WERI-Rb-1 (cell line): ENCODE data around the gene AP3M1.
"Not testable (repeated sequence)": the region's sequence is repeated elsewhere in the genome, so short reads cannot be mapped to it uniquely, and the experiment has no call there.

ENCODE experiments used
- DNase-seq: peaks from one replicate; pipeline ENCODE4 v3.0.0-alpha.2; 2020
- H3K27ac ChIP-seq: fragments of 250-450 bp; sonication (Bioruptor Pico); 2 replicates; pipeline ENCODE4 v1.5.1; 2020; ENCODE audit warnings: mild to moderate bottlenecking, moderate library complexity
- H3K27me3 ChIP-seq: fragments of 250-450 bp; sonication (Bioruptor Pico); 2 replicates; pipeline ENCODE4 v1.5.1; 2021; ENCODE audit warnings: mild to moderate bottlenecking, low read depth, moderate library complexity; ENCODE audit not compliant: insufficient read depth, severe bottlenecking
- H3K36me3 ChIP-seq: fragments of 250-450 bp; sonication (Bioruptor Pico); 2 replicates; pipeline ENCODE4 v1.5.1; 2020; ENCODE audit warnings: mild to moderate bottlenecking, moderate library complexity
- H3K4me3 ChIP-seq: 2 replicates; pipeline ENCODE4 v1.5.1; 2011; ENCODE audit warnings: low read depth, mild to moderate bottlenecking, control low read depth, low read length
- H3K9me3 ChIP-seq: fragments of 250-450 bp; sonication (Bioruptor Pico); 2 replicates; pipeline ENCODE4 v1.5.1; 2021; ENCODE audit warnings: mild to moderate bottlenecking, moderate library complexity; ENCODE audit not compliant: severe bottlenecking
- TF ChIP-seq, protein P1 (sequence below): IDR thresholded peaks from 2 replicates; pipeline ENCODE4 v1.5.1; 2011; ENCODE audit warnings: low read depth, mild to moderate bottlenecking, control low read depth, inconsistent platforms, low read length

The AP3M1 gene

DNA sequence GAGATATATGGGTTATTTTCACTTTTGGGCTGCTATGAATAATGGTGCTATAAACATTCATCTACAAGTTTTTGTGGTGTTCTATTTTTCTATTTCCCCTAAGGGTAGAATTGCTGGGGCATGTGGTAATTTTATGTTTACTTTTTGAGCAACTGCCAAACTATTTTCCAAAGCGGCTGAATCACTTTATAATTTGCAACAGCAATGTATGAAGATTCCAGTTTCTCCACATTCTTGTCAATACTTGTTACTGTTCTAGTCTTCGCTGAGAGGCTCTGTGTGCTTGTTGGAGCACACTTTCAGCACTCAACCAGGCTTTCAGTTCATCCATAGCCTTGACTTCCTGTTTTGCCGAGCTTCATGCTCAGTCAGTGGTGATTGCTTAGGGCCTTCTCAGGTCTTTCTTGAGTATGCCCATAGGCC lies 39.4 kb upstream of the AP3M1 start:
- no peak for DNase-seq
- Histone ChIP-seq H3K36me3 (no peaks in the 10 kb centered on the region), H3K4me3 (no peak overlapping the region), H3K27ac (no peak overlapping the region), H3K9me3 (no peaks in the 10 kb centered on the region), H3K27me3 (no peaks in the 10 kb centered on the region)
- TF ChIP-seq, protein P1, sequence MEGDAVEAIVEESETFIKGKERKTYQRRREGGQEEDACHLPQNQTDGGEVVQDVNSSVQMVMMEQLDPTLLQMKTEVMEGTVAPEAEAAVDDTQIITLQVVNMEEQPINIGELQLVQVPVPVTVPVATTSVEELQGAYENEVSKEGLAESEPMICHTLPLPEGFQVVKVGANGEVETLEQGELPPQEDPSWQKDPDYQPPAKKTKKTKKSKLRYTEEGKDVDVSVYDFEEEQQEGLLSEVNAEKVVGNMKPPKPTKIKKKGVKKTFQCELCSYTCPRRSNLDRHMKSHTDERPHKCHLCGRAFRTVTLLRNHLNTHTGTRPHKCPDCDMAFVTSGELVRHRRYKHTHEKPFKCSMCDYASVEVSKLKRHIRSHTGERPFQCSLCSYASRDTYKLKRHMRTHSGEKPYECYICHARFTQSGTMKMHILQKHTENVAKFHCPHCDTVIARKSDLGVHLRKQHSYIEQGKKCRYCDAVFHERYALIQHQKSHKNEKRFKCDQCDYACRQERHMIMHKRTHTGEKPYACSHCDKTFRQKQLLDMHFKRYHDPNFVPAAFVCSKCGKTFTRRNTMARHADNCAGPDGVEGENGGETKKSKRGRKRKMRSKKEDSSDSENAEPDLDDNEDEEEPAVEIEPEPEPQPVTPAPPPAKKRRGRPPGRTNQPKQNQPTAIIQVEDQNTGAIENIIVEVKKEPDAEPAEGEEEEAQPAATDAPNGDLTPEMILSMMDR: no peak

DNA sequence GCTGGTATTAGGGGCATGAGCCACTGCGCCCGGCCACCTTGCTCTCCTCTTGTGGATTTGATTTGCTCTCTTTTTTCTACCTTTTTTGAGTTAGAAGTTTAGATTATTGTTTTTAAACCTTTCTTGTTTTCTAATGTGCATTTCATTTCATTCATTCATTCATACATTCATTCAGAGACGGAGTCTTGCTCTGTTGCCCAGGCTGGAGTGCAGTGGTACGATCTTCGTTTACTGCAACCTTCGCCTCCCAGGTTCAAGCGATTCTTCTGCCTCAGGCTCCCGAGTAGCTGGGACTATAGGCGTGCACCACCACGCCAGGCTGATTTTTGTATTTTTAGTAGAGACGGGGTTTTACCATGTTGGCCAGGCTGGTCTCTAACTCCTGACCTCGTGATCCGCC lies 38.0 kb upstream of the AP3M1 start:
- H3K27me3 ChIP-seq, H3K9me3 ChIP-seq, H3K27ac ChIP-seq, H3K36me3 ChIP-seq, DNase-seq, H3K4me3 ChIP-seq: not testable (repeated sequence)

DNA sequence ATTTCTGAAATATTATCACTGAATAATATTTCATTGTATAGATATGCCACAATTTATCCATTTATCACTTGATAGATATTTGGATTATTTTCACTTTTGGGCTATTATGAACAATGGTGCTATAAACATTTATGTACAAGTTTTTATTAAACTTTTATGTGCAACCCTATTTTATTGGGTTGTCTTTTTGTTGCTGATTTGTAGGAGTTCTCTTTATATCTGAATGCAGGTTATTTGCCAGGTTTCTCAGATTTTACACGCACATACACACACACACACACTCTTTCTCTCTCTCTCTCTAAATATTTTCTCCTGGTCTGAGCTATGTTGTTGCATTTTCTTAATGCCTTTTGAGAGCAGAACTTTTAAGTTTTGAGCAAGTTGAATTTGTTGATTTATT lies 36.6 kb upstream of the AP3M1 start:
- no peaks in the 10 kb centered on the region for H3K27me3 ChIP-seq
- no peaks in the 10 kb centered on the region for H3K9me3 ChIP-seq
- no peak overlapping the region for H3K27ac ChIP-seq
- no peak for DNase-seq
- H3K36me3 ChIP-seq: no peaks in the 10 kb centered on the region
- H3K4me3 ChIP-seq: no peak overlapping the region
- TF ChIP-seq, protein P1: no peak

DNA sequence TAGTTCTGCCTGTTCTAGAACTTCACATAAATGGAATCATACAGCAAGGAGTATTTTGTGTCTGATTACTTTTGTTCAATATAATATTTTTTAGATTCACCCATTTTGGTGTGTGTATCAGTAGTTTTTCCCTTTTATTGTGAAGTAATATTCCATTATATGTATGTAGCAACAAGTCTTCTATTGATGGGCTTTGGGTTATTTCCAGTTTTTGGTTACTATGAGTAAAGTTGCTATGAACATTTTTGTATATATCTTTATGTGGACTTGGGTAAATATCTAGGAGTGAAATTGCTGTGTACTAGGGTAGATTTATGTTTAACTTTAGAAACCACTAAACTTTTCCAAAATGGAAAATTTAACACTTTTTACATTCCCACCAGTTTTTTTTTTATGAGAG lies 36.0 kb upstream of the AP3M1 start:
- TF ChIP-seq, protein P1: no peak
- Histone ChIP-seq H3K36me3 (no peaks in the 10 kb centered on the region), H3K27me3 (no peaks in the 10 kb centered on the region), H3K9me3 (no peaks in the 10 kb centered on the region), H3K4me3 (no peak overlapping the region), H3K27ac (no peak overlapping the region)
- no peak for DNase-seq

DNA sequence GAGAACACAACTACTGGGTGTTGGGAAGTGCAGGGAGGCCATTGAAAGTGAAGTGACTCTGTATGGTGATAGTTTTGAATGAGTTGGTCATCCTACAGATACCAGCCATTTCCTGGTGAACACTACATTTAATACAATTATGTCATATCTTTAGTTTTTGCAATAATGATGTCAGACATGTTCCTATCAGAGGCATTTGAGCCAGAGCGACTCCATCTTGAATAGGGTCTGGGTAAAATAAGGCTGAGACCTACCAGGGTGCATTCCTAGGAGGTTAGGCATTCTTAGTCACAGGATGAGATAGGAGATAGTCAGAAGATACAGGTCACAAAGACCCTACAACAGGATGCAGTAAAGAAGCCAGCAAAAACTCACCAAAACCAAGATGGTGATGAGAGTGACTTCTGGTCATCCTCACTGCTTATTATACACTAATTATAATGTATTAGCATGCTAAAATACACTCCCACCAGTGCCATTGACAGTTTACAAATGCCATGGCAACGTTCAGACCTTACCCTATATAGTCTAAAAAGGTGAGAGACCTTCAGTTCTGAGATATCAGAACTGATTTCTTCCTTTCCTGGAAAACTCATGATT lies 28.6 kb upstream of the AP3M1 start:
- Histone ChIP-seq H3K27ac (no peak overlapping the region), H3K9me3 (no peaks in the 10 kb centered on the region), H3K27me3 (no peaks in the 10 kb centered on the region), H3K36me3 (no peaks in the 10 kb centered on the region; the same call in 1 of the 2 replicates), H3K4me3 (no peak overlapping the region)
- TF ChIP-seq, protein P1: no peak
- no peak for DNase-seq

DNA sequence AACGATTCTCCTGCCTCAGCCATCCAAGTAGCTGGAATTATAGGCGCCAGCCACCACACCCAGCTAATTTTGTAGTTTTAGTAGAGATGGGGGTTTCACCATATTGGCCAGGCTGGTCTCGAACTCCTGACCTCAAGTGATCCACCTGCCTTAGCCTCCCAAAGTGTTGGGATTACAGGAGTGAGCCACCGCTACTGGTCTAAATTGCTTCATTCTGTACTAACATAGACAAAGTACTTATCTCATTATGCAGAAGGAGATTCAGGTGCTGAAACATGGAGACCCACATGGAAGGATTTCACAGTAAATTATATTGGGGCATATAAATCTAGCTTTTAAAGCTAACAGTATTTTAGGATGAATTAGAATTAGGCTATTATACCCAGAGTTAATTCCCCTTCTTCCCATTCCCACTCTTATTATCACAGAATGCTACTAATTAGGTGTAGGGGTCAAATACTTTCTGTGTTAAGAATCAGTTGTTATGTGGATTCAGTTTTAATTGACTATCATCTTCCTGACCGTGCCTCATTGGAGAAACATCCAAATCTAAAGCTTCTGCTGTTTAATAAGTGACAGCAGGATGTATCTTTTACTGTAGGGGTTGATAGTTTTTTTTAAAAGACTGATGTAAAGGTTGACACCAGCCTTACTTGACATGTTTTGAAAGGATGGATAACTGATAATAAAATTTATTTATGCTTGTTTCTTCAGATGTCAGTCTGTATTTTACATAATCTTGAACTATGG lies 27.6 kb upstream of the AP3M1 start:
- Histone ChIP-seq H3K36me3 (no peaks in the 10 kb centered on the region; the same call in 1 of the 2 replicates), H3K4me3 (no peak overlapping the region), H3K9me3 (no peaks in the 10 kb centered on the region), H3K27me3 (no peaks in the 10 kb centered on the region), H3K27ac (no peak overlapping the region)
- DNase-seq: no peak
- TF ChIP-seq, protein P1: no peak
